ENCODE measurements around the gene SCAANT1. TPM values are rescaled to one million over a fixed set of nuclear protein-coding genes. Genes with fewer than 3 reads are reported as not detected.

SCAANT1 gene
- total RNA-seq, result 1 to 10 TPM in 2 of 3 donors, not detected in 1; 3.6 to 8.0 TPM
- 2.5 TPM for total RNA-seq (2013)

DNA sequence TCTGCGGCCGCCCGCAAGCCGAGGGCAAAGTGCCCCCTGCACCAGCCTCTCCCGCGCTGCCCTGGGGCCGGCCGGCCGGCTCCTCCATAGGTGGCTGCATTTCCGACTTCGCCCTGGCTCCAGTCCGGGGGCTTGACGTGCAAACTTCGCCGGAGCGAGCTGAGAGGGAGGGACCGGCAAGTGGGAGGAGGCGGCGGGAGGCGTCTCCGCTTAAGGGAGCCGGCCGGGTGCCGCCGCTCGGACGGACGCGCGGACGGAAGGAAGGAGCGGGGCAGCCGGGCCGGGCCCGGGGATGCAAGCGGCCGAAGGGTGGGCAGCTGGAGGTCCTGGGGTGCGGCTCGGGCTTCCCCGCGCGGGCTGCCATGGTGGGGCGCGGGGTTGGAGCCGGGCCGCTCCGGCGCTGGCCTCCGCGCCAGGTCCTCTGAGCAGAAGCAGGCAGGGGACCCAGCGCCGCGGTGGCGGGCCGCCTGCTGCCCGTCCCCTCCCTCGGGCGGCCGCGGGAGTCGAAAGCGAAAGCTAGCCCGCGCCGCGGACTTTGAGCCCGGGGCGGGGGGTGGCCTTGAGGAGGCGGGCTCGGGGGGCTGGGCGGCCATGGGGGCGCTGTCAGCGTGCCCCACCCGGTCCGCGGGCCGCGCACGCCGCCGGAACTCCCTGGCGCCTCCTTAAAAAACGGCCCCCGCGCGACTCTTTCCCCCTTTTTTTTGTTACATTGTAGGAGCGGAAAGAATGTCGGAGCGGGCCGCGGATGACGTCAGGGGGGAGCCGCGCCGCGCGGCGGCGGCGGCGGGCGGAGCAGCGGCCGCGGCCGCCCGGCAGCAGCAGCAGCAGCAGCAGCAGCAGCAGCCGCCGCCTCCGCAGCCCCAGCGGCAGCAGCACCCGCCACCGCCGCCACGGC lies at the start of gene SCAANT1:
Gene SCAANT1 (minus strand): TSS at position 511 of the 895 bp plus-strand sequence.
- H3K27me3 ChIP-seq (ENCODE audit: control insufficient read depth, insufficient read depth, low read length), result no peaks in the 10 kb centered on the region
- H3K27ac ChIP-seq (ENCODE audit: low read length), result peak within 1 kb of the TSS; percentile 77
- peak within 1 kb of the TSS; percentile 90 to 96 for H3K27ac Mint-ChIP-seq
- peaks cover 10% of the 10 kb centered on the region for H3K36me3 ChIP-seq (ENCODE audit: control insufficient read depth, insufficient read depth, low read length)
- TF ChIP-seq, protein P1, sequence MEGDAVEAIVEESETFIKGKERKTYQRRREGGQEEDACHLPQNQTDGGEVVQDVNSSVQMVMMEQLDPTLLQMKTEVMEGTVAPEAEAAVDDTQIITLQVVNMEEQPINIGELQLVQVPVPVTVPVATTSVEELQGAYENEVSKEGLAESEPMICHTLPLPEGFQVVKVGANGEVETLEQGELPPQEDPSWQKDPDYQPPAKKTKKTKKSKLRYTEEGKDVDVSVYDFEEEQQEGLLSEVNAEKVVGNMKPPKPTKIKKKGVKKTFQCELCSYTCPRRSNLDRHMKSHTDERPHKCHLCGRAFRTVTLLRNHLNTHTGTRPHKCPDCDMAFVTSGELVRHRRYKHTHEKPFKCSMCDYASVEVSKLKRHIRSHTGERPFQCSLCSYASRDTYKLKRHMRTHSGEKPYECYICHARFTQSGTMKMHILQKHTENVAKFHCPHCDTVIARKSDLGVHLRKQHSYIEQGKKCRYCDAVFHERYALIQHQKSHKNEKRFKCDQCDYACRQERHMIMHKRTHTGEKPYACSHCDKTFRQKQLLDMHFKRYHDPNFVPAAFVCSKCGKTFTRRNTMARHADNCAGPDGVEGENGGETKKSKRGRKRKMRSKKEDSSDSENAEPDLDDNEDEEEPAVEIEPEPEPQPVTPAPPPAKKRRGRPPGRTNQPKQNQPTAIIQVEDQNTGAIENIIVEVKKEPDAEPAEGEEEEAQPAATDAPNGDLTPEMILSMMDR (IDR thresholded peaks at IDR 0.05), result no peak
- no peaks in the 10 kb centered on the region for H3K9me3 ChIP-seq (ENCODE audit: control insufficient read depth, insufficient read depth, low read length)
- peak; percentile 69 to 86 (median 76) for ATAC-seq
- under 1% methylated on average over 115 of the region's 115 CpGs for WGBS (ENCODE audit: insufficient coverage)
- H3K36me3 Mint-ChIP-seq, result no peaks in the 10 kb centered on the region
- peaks cover 15% of the 10 kb centered on the region for H3K4me1 ChIP-seq (ENCODE audit: control insufficient read depth, insufficient read depth, low read length)
- H3K4me3 ChIP-seq (ENCODE audit: low read length), result peak within 1 kb of the TSS; percentile 67
- no peaks in the 10 kb centered on the region for H3K9me3 Mint-ChIP-seq
- DNase-seq, result peak; percentile 81 to 92
- intact Hi-C loops (cut with micrococcal nuclease), result loop anchor here (1.0 to 5.0 kb wide), 6 partner anchors 23 to 110 kb away; partner anchors contain the start of gene PSMD6
- H3K27me3 Mint-ChIP-seq (ENCODE audit: low read depth in 2 of 2), result no peaks in the 10 kb centered on the region
- peak within 1 kb of the TSS; percentile 92 for H3K4me3 Mint-ChIP-seq
- peaks cover 38 to 49% of the 10 kb centered on the region in 2 donors for H3K4me1 Mint-ChIP-seq

DNA sequence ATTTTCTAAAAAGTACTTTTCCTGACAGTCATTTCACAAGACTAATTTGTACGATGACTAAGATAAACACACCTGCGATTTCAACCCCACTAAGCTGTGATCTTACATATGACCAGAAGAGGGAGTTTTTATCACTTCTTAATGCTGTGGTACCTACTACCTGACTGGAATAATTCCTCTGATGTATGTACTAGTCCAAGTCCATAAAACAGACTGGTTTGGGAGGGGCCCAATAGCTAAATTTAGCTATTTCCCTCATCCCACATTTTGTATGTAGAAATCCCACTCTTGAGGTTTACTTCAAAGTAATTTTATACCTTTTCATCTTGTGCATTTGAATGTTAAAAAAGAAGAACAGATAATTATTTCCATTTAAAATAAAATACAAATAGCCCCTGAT lies 49.7 kb upstream of the SCAANT1 start:
- ATAC-seq (peak; percentile 85 to 97 (median 96)), DNase-seq (peak in 1 of 2 donors; percentile 79)
- peaks cover 23 to 26% of the 10 kb centered on the region in 2 donors for H3K4me1 Mint-ChIP-seq

DNA sequence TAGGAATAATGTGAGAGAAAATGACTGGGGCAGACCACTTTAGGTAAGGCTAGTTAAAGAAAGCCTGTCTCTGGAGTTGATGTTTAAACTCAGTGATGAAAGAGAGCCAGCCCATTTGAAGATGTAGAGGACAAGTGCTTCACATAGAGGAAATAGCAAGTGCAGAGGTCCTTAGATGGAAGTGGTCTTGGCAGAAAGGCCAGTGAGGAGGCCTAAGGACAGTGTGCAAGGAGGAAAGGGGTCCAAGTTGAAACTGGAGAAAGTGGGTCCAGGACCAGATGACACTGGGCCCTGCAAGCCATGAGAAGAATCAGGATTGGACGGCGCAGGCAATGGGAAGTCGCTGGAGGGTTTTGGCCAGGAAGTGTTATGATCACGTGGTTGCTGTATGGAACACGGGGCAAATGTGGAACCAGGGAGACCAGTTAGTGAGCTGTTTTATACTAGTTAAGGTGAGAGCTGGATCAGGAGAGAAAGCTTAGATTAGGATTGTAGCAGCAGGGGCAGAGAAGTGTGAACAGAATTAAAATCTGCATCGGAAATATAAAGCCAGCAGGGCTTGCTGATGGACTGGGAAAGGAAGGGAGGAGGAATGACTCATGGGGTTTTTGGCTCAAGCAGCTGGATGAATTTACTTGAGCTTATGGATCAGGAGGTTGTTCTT lies 48.0 kb upstream of the SCAANT1 start:
- Histone ChIP-seq H3K9me3 (ENCODE audit: control insufficient read depth, insufficient read depth, low read length) (no peaks in the 10 kb centered on the region), H3K27ac (ENCODE audit: low read length) (no peak overlapping the region), H3K36me3 (ENCODE audit: control insufficient read depth, insufficient read depth, low read length) (no peaks in the 10 kb centered on the region), H3K4me3 (ENCODE audit: low read length) (no peak overlapping the region), H3K4me1 (ENCODE audit: control insufficient read depth, insufficient read depth, low read length) (peaks cover 4% of the 10 kb centered on the region), H3K27me3 (ENCODE audit: control insufficient read depth, insufficient read depth, low read length) (no peaks in the 10 kb centered on the region)
- intact Hi-C loops (cut with micrococcal nuclease), result no loop called here
- no peak for DNase-seq
- Mint-ChIP-seq H3K36me3 (no peaks in the 10 kb centered on the region), H3K4me3 (no peak overlapping the region), H3K27me3 (ENCODE audit: low read depth in 2 of 2) (no peaks in the 10 kb centered on the region), H3K27ac (peak overlapping the region; percentile 53 to 70), H3K4me1 (peaks cover 18 to 25% of the 10 kb centered on the region in 2 donors), H3K9me3 (no peaks in the 10 kb centered on the region)
- TF ChIP-seq, protein P1 (IDR thresholded peaks at IDR 0.05), result no peak
- WGBS (ENCODE audit: insufficient coverage), result 21% methylated on average over 6 of the region's 6 CpGs
- peak in 2 of 3 donors; percentile 19 to 43 for ATAC-seq

More for the DNA sequence above, 49.7 kb upstream of the SCAANT1 start:
- 0% methylated on average over 1 of the region's 2 CpGs for WGBS (ENCODE audit: insufficient coverage)
- H3K27ac Mint-ChIP-seq, result no peak overlapping the region
- Histone ChIP-seq H3K9me3 (ENCODE audit: control insufficient read depth, insufficient read depth, low read length) (no peaks in the 10 kb centered on the region), H3K36me3 (ENCODE audit: control insufficient read depth, insufficient read depth, low read length) (no peaks in the 10 kb centered on the region), H3K4me1 (ENCODE audit: control insufficient read depth, insufficient read depth, low read length) (peaks cover 6% of the 10 kb centered on the region), H3K27ac (ENCODE audit: low read length) (no peak overlapping the region), H3K27me3 (ENCODE audit: control insufficient read depth, insufficient read depth, low read length) (no peaks in the 10 kb centered on the region), H3K4me3 (ENCODE audit: low read length) (no peak overlapping the region)
- H3K27me3 Mint-ChIP-seq (ENCODE audit: low read depth in 2 of 2), result no peaks in the 10 kb centered on the region
- TF ChIP-seq, protein P1 (IDR thresholded peaks at IDR 0.05), result peak; percentile 80
- no peaks in the 10 kb centered on the region for H3K9me3 Mint-ChIP-seq
- intact Hi-C loops (cut with micrococcal nuclease), result loop anchor here (1.0 to 2.0 kb wide), 2 partner anchors 17 to 31 kb away; no protein-coding TSS in a partner anchor
- H3K36me3 Mint-ChIP-seq, result no peaks in the 10 kb centered on the region
- H3K4me3 Mint-ChIP-seq, result no peak overlapping the region
